ENCODE results near the gene ANO2. TPM values are rescaled to one million over a fixed set of nuclear protein-coding genes. Genes with fewer than 3 reads are reported as not detected.

ANO2 gene
- total RNA-seq, 1 donor from 2014 or later, result 1.7 TPM

- no peak for DNase-seq (ENCODE audit: low read depth)
- no peak for TF ChIP-seq CTCF (conservative IDR thresholded peaks at IDR 0.05; ENCODE audit: low read depth, low read length)
- no peak overlapping the region for H3K4me3 ChIP-seq (ENCODE audit: low read depth, low read length)
Measured at GRCh38 chr12:5882511-5883190, 62.4 kb downstream of the ANO2 start.

GRCh38 chr12:5881666-5882065, 63.4 kb downstream of the ANO2 start:
- no peak for TF ChIP-seq CTCF (conservative IDR thresholded peaks at IDR 0.05; ENCODE audit: low read depth, low read length)
- DNase-seq (ENCODE audit: low read depth), result no peak

DNA sequence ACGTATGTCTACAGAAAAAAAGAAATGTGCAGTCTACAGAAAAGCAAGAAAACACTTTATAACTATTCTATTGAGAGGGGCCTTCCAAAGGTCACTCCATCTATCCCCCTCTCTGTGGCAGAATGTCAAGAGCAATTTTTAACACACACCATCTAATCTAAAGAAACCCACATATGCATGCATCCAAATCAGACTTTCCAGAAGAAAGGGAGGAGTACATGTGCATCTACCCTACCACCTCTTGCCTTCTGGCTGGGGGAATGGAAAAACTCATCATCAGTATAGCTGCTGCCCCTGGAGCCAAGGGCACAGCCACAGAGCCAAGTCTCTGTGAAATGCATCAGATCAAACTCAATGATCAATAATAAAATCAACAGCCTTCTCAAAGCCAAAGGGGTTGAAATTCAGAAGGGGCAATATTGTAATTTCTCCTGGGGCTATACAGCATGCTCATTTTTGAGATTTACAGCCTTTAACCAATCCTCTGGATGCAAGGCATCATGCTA, 63.9 kb downstream of the ANO2 start:
- no peak for TF ChIP-seq CTCF (conservative IDR thresholded peaks at IDR 0.05; ENCODE audit: low read depth, low read length)

More at GRCh38 chr12:5881666-5882065, 63.4 kb downstream of the ANO2 start:
- no peak overlapping the region for H3K4me3 ChIP-seq (ENCODE audit: low read depth, low read length)

GRCh38 chr12:5875851-5876250, 69.2 kb downstream of the ANO2 start:
- no peak for TF ChIP-seq CTCF (conservative IDR thresholded peaks at IDR 0.05; ENCODE audit: low read depth, low read length)
- no peak overlapping the region for H3K4me3 ChIP-seq (ENCODE audit: low read depth, low read length)
- no peak for DNase-seq (ENCODE audit: low read depth)

More for the DNA sequence above, 63.9 kb downstream of the ANO2 start:
- DNase-seq (ENCODE audit: low read depth), result no peak
- H3K4me3 ChIP-seq (ENCODE audit: low read depth, low read length), result no peak overlapping the region

- DNase-seq (ENCODE audit: low read depth), result no peak
- no peak for TF ChIP-seq CTCF (conservative IDR thresholded peaks at IDR 0.05; ENCODE audit: low read depth, low read length)
- no peak overlapping the region for H3K4me3 ChIP-seq (ENCODE audit: low read depth, low read length)
Measured at GRCh38 chr12:5874514-5874913, 70.5 kb downstream of the ANO2 start.

DNA sequence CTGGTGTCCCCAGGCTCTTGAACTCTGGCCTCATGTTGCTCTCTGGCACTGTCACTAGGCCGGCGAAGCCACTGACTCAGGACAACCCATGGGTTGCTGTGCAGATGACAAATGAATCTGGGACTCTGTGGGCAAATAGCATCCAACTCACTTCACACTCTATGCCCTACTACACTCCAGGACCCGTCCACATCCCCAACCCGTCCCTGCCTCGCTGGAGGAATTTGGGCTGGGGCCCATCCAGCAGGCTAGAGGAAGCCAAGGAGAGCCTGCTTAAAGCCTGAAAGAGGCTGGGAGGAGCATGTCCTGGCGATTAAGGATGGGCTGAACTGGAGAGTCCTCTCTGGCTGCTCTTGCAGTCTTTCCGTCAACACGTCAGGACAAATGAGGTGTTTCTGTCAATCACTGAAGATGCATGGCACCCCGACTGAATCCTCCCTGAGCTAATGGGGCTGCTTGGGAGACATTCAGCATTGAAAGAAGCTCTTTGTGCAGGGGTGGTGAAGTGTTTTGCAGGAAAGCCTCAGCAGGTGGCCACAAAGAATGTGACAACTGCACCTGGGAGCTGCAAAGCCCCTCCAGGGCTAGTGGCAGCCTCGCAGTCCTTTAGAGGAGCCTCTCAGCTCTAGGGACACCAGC, 71.7 kb downstream of the ANO2 start:
- no peak overlapping the region for H3K4me3 ChIP-seq (ENCODE audit: low read depth, low read length)
- no peak for TF ChIP-seq CTCF (conservative IDR thresholded peaks at IDR 0.05; ENCODE audit: low read depth, low read length)
- DNase-seq (ENCODE audit: low read depth), result no peak

All from epithelial cell of proximal tubule (primary cell).